Endodermal cell (in vitro differentiated cells): ENCODE data around the gene CRHBP. TPM values are rescaled to one million over a fixed set of nuclear protein-coding genes. Genes with fewer than 3 reads are reported as not detected.
"Not testable (repeated sequence)": the region's sequence is repeated elsewhere in the genome, so short reads cannot be mapped to it uniquely, and the experiment has no call there.

ENCODE experiments used
- DNase-seq: peaks from one replicate; pipeline ENCODE4 v3.0.0-alpha.2; 2017
- H3K27ac ChIP-seq: 2 replicates; pipeline ENCODE4 v1.5.1; 2013; ENCODE audit warnings: mild to moderate bottlenecking, low read depth, low read length, moderate library complexity
- H3K27me3 ChIP-seq: 2 replicates; pipeline ENCODE4 v1.6.1; 2013; ENCODE audit warnings: mild to moderate bottlenecking, low read length, moderate library complexity; ENCODE audit not compliant: insufficient read depth, control insufficient read depth, poor library complexity, severe bottlenecking
- H3K36me3 ChIP-seq: 2 replicates; pipeline ENCODE4 v1.7.0; 2013; ENCODE audit warnings: mild to moderate bottlenecking, low read length, moderate library complexity; ENCODE audit not compliant: control insufficient read depth, insufficient read depth
- H3K4me1 ChIP-seq: one replicate; pipeline ENCODE4 v1.7.0; 2013; ENCODE audit warnings: low read length; ENCODE audit not compliant: control insufficient read depth, insufficient read depth
- H3K4me3 ChIP-seq: 2 replicates; pipeline ENCODE4 v1.5.1; 2013; ENCODE audit warnings: mild to moderate bottlenecking, low read length, moderate library complexity
- H3K9ac ChIP-seq: 2 replicates; pipeline ENCODE4 v1.6.1; 2013; ENCODE audit warnings: mild to moderate bottlenecking, low read length, moderate library complexity; ENCODE audit not compliant: poor library complexity, severe bottlenecking; ENCODE audit errors: extremely low read depth
- H3K9me3 ChIP-seq: 2 replicates; pipeline ENCODE4 v1.6.1; 2013; ENCODE audit warnings: mild to moderate bottlenecking, low read length, moderate library complexity; ENCODE audit not compliant: control insufficient read depth
- H3K27ac Mint-ChIP-seq: 2 replicates; pipeline ENCODE4 v1.8.0; 2020; ENCODE audit warnings: mixed read lengths
- H3K27me3 Mint-ChIP-seq: 2 replicates; pipeline ENCODE4 v1.8.0; 2021; ENCODE audit warnings: mild to moderate bottlenecking, mixed read lengths; ENCODE audit not compliant: insufficient read depth
- H3K36me3 Mint-ChIP-seq: 2 replicates; pipeline ENCODE4 v1.8.0; 2020; ENCODE audit warnings: low read depth, mixed read lengths
- H3K4me1 Mint-ChIP-seq: 2 replicates; pipeline ENCODE4 v1.8.0; 2020; ENCODE audit warnings: mixed read lengths
- H3K4me3 Mint-ChIP-seq: 2 replicates; pipeline ENCODE4 v1.8.0; 2020; ENCODE audit warnings: mild to moderate bottlenecking, moderate library complexity, mixed read lengths
- H3K9me3 Mint-ChIP-seq: 2 replicates; pipeline ENCODE4 v1.8.0; 2020; ENCODE audit warnings: mild to moderate bottlenecking, mixed read lengths
- CTCF ChIP-seq: fragments of 200-600 bp; sonication (generic); conservative IDR thresholded peaks from 2 replicates; pipeline ENCODE4 v1.5.0; 2021; ENCODE audit warnings: antibody characterized with exemption, mild to moderate bottlenecking
- WGBS, 2 experiments: methylation state at CpG; one replicate each; pipeline versions ENCODE4 v1.1.5 to v1.1.7; 2013; ENCODE audit warnings: missing lambda C conversion rate in 2 of 2, mixed read lengths in 1 of 2; ENCODE audit not compliant: insufficient coverage in 1 of 2, insufficient read length in 1 of 2; 5-methylcytosine and 5-hydroxymethylcytosine counted together
- total RNA-seq, 2 donors: library from RNA; stranded (reverse); fragmentation: NEBNext Ultra II Directional in 1 of 2; extraction: Animal tissue kit (Norgen Biotek cat#: 25700) in 1 of 2; gene quantifications; 2 replicates in 1 of 2; 3 replicates in 1 of 2; pipeline ENCODE4 v1.2.1, GENCODE V29; 2021

The CRHBP gene
- total RNA-seq, 2 donors from 2014 or later: 14.4 to 15.2 TPM

GRCh38 chr5:76943006-76943405 is 9.8 kb upstream of the CRHBP start:
- Mint-ChIP-seq H3K27ac (no peak overlapping the region), H3K27me3 (no peaks in the 10 kb centered on the region), H3K4me1 (peaks cover 29% of the 10 kb centered on the region), H3K36me3 (peaks cover 17% of the 10 kb centered on the region), H3K9me3 (peaks cover 2% of the 10 kb centered on the region), H3K4me3 (no peak overlapping the region)
- 82 to 84% methylated on average over 2 to 3 of the region's 3 CpGs for WGBS, 2 experiments
- H3K4me3 ChIP-seq: no peak overlapping the region
- H3K36me3 ChIP-seq: no peaks in the 10 kb centered on the region
- DNase-seq: no peak
- no peaks in the 10 kb centered on the region for H3K27me3 ChIP-seq
- no peak for TF ChIP-seq CTCF
- H3K9me3 ChIP-seq: no peaks in the 10 kb centered on the region
- H3K9ac ChIP-seq: no peak overlapping the region
- peaks cover 9% of the 10 kb centered on the region for H3K4me1 ChIP-seq
- no peak overlapping the region for H3K27ac ChIP-seq

- WGBS, 2 experiments: 93 to 96% methylated on average over 5 of the region's 5 CpGs
- DNase-seq: no peak
- Mint-ChIP-seq H3K27ac (no peak overlapping the region), H3K4me3 (no peak overlapping the region), H3K27me3 (peaks cover 2% of the 10 kb centered on the region), H3K36me3 (peaks cover 14% of the 10 kb centered on the region), H3K9me3 (peaks cover 2% of the 10 kb centered on the region), H3K4me1 (peaks cover 29% of the 10 kb centered on the region)
- H3K27ac ChIP-seq: no peak overlapping the region
- TF ChIP-seq CTCF: no peak
- no peak overlapping the region for H3K4me3 ChIP-seq
- H3K4me1 ChIP-seq: peaks cover 9% of the 10 kb centered on the region
- no peaks in the 10 kb centered on the region for H3K9me3 ChIP-seq
- no peaks in the 10 kb centered on the region for H3K36me3 ChIP-seq
- H3K27me3 ChIP-seq: no peaks in the 10 kb centered on the region
- no peak overlapping the region for H3K9ac ChIP-seq
Measured at GRCh38 chr5:76944638-76945037, 8.2 kb upstream of the CRHBP start.

- TF ChIP-seq CTCF: peak; percentile 38
- DNase-seq, H3K9me3 Mint-ChIP-seq, H3K9ac ChIP-seq, H3K27me3 ChIP-seq, H3K4me1 ChIP-seq, H3K4me3 Mint-ChIP-seq, H3K36me3 ChIP-seq, H3K4me3 ChIP-seq, H3K9me3 ChIP-seq, H3K27me3 Mint-ChIP-seq, H3K27ac ChIP-seq: not testable (repeated sequence)
- peaks cover 12% of the 10 kb centered on the region for H3K36me3 Mint-ChIP-seq
- 83 to 86% methylated on average over 6 to 9 of the region's 9 CpGs for WGBS, 2 experiments
- peak overlapping the region; percentile 52 for H3K27ac Mint-ChIP-seq
- H3K4me1 Mint-ChIP-seq: peaks cover 29% of the 10 kb centered on the region
Measured at GRCh38 chr5:76945238-76945637, 7.6 kb upstream of the CRHBP start.
